AG04450 (cell line): ENCODE results near the gene CTTNBP2. TPM values are rescaled to one million over a fixed set of nuclear protein-coding genes. Genes with fewer than 3 reads are reported as not detected.

Experiments used
- CTCF ChIA-PET: fragments of 300-600, 350-600 bp; formaldehyde crosslinking; extraction: SDS; loops from one replicate; lab custom pipeline; 2022; ENCODE audit warnings: antibody characterized with exemption, inconsistent platforms; lab: Charles Lee
- POLR2A ChIA-PET: fragments of 350-600 bp; formaldehyde crosslinking; extraction: SDS; loops from one replicate; lab custom pipeline; 2021; ENCODE audit warnings: antibody characterized with exemption, inconsistent platforms; lab: Yijun Ruan, JAX
- DNase-seq: peaks from one replicate; pipeline ENCODE4 v3.0.0-alpha.2; 2011; ENCODE audit warnings: low read depth, low spot score
- H3K27ac ChIP-seq: one replicate; pipeline ENCODE4 v1.5.1; 2012; ENCODE audit warnings: low read depth, low read length, control low read depth
- H3K27me3 ChIP-seq: one replicate; pipeline ENCODE4 v1.6.0; 2012; ENCODE audit warnings: low read length; ENCODE audit not compliant: control insufficient read depth, insufficient read depth
- H3K4me3 ChIP-seq: 2 replicates; pipeline ENCODE4 v1.5.1; 2011; ENCODE audit warnings: mild to moderate bottlenecking, low read depth, low read length, control low read depth
- H3K9me3 ChIP-seq: 2 replicates; pipeline ENCODE4 v1.5.1; 2012; ENCODE audit warnings: low read length; ENCODE audit not compliant: control insufficient read depth, insufficient read depth
- CTCF ChIP-seq: IDR thresholded peaks from 2 replicates; pipeline ENCODE4 v1.5.1; 2011; ENCODE audit warnings: low read depth, low read length, control low read depth, inconsistent platforms
- polyA plus RNA-seq: library from polyadenylated mRNA; depleted of rRNA; stranded (reverse); fragments of >200 nt; gene quantifications from 2 replicates; pipeline ENCODE4 v1.2.3, GENCODE V29; 2011

CTTNBP2 gene
- polyA plus RNA-seq, 1 experiment = 14.4 TPM

GRCh38 chr7:117682681-117683385 lies 190.4 kb downstream of the CTTNBP2 start:
- no peaks in the 10 kb centered on the region for H3K27me3 ChIP-seq
- H3K4me3 ChIP-seq = no peak overlapping the region
- TF ChIP-seq CTCF = no peak
- no peaks in the 10 kb centered on the region for H3K9me3 ChIP-seq
- H3K27ac ChIP-seq = no peak overlapping the region
- POLR2A ChIA-PET = no interaction called here
- CTCF ChIA-PET = no interaction called here
- DNase-seq = no peak

GRCh38 chr7:117679120-117679519 lies 194.1 kb downstream of the CTTNBP2 start:
- Histone ChIP-seq H3K27ac (no peak overlapping the region), H3K27me3 (no peaks in the 10 kb centered on the region), H3K4me3 (no peak overlapping the region), H3K9me3 (no peaks in the 10 kb centered on the region)
- ChIA-PET POLR2A (no interaction called here), CTCF (interaction anchor here (1.7 kb wide), 1 partner anchor 220 kb away, joined by 5 read pairs; no protein-coding TSS in a partner anchor)
- no peak for DNase-seq
- no peak for TF ChIP-seq CTCF

DNA sequence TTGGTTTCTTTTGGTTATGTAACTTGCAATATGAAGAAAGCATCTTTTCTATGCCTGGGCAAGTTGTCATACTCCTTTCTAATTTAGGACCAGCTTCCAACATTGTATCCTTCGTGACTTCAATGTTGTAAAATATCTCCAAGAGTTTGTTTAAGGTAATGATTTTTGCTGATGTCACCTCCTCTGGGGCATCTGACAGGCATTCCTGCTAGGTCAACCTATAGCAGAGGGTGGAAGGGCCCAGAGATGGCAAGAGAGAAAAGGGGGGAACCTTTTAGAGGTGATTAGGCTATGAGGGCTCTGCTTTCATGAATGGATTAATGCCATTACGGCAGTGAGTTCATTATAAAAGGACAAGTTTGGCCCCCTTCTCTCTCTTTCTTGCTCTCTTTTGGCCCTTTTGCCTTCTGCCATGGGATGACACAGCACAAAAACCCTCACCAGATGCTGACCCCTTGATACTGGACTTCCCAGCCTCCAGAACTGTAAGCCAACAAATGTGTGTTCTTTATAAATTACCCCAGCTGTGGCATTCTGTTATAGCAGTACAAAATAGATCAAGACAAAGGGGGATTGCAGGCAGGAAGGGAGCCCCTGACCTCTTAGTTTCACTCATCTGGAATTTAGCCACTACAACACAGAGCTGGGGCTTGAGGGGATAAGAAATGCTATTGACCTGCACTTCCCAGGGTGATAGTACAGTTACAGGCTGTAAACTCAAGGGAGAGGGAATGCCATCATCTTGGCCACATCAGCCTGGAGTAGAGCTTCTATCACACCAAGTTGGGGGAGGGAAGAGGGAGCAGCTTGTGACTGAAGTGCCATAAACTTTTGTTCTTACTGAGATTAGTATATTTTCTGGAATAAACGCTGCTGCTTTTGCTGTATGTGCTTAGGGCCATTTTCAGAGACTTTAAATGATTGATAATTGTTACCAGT lies 197.5 kb downstream of the CTTNBP2 start:
- TF ChIP-seq CTCF = no peak
- Histone ChIP-seq H3K4me3 (no peak overlapping the region), H3K9me3 (no peaks in the 10 kb centered on the region), H3K27me3 (no peaks in the 10 kb centered on the region), H3K27ac (no peak overlapping the region)
- CTCF ChIA-PET = interaction anchor here (0.7 to 2.4 kb wide), 5 partner anchors 40 to 548 kb away, joined by 3 to 19 read pairs (median 8); no protein-coding TSS in a partner anchor
- POLR2A ChIA-PET = no interaction called here
- no peak for DNase-seq

DNA sequence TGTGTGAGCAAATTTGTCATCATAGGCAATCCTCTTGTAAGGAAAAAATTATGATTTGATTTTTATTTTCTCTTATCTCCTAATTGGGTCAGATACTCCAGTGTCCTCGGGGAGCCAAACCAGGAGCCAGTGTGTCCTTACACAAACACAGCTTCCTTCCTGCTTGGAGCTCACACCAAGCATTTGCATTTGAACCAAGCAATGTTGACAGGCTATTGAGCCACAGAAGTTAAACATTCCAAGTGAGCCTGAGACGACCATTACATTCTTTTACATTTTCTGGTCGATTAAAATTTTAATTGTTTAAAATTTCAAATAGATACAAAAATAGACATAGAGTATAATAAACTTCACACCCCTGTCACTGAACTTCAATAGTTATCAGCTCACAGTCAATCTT lies 198.6 kb downstream of the CTTNBP2 start:
- no peaks in the 10 kb centered on the region for H3K9me3 ChIP-seq
- H3K4me3 ChIP-seq = no peak overlapping the region
- ChIA-PET POLR2A (no interaction called here), CTCF (interaction anchor here (0.8 to 2.8 kb wide), 5 partner anchors 10 to 274 kb away, joined by 3 to 11 read pairs (median 8); no protein-coding TSS in a partner anchor)
- no peak for TF ChIP-seq CTCF
- no peak for DNase-seq
- H3K27me3 ChIP-seq = no peaks in the 10 kb centered on the region
- no peak overlapping the region for H3K27ac ChIP-seq
